RPMI7951 (cell line): ENCODE results near the gene MAGEB16. TPM values are rescaled to one million over a fixed set of nuclear protein-coding genes. Genes with fewer than 3 reads are reported as not detected.

Source experiments
- DNase-seq: peaks from one replicate; pipeline ENCODE4 v3.0.0-alpha.2; 2012; ENCODE audit warnings: low read depth
- total RNA-seq: library from RNA; depleted of rRNA; stranded (reverse); fragments of >200 nt; shearing (Covaris generic); gene quantifications from 2 replicates; pipeline ENCODE4 v1.2.3, GENCODE V29; 2014; rRNA removed

The MAGEB16 gene
- total RNA-seq = not detected in 2 replicates

DNA sequence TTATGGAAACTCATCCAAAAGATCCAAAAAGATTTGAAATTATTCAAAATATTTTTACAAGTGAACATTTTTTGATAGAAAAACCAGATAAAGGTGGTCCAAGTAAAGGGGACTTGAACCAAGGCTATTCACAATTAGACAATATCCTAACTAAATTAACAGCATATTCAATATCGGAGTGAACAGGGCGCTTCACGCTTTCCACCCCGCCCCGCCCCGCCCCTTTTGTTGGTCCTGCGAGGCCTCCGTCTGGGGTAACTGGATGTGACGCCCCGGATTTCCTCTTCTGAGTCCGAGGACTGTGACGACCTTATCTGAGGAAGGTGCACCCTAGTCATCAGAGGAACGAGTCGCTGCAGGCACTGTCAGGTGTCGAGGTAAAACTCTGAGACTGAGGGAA is at the start of gene MAGEB16:
Gene MAGEB16 (plus strand): TSS at position 301 of the 400 bp plus-strand sequence. CDS start 3,855 bp downstream, outside the sequence.
- no peak for DNase-seq

GRCh38 chrX:35773958-35774564 is 24.1 kb upstream of the MAGEB16 start:
- DNase-seq = no peak

GRCh38 chrX:35785075-35785474 is 13.1 kb upstream of the MAGEB16 start:
- DNase-seq = no peak

GRCh38 chrX:35786271-35786670 is 11.9 kb upstream of the MAGEB16 start:
- no peak for DNase-seq

GRCh38 chrX:35787867-35788266 is 10.3 kb upstream of the MAGEB16 start:
- DNase-seq = no peak

DNA sequence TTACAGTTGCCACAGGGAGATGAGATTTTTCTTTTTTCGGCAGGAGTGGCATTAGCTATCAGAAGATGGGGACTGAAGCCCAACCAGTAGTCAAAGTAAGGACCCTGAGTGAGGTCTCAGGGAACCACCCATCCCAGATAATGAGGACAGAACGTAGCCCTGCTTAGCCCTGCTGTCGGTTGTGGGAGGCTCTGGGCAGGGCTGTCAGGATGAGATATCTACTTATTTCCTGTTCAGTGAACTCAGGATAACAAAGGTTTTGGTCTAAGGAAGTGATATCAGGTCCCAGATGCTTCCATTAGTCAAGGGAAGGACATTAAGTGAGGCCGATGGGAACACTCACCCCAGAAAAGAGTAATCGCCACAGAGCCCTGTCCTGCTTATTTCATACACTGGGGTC is 2.3 kb downstream of the MAGEB16 start:
- DNase-seq = no peak

DNA sequence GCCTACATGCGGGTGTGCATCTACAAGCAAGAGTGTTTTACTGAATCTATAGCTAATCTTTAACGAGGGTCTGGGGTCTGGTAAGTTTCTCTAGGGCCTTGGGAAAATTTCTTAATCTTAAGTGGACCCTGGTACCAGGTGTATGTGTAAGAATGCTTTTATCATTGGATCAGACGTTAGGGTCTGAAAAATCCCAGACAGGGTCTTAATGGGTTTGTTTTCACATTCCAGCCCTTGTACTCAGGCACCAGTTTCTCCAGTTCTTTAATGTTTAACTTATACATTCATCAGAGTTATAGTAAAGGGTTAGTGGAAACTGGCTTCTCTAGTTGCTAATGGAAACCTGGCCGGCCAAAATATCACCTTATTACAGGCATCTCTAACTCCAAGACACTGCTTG is 11.6 kb downstream of the MAGEB16 start:
- no peak for DNase-seq

DNA sequence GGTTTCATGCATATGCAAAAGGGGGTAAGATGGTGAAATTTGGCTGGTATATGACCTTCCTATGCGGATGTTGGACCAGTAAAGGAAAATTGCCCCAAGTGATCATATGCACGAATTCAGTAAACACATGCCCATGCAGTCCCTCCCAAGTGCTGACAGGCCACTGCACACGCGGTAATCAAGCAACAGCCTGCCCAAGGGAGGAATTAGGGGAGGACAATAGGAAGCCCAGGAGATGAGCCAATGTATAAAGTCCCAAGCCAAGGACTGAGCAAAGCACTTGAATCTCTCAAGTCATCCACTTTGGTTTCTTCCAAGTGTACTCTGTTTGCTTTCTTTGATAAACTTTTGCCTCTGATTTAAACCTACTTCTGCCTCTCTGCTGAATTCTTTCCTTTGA is 21.1 kb downstream of the MAGEB16 start:
- DNase-seq = no peak

DNA sequence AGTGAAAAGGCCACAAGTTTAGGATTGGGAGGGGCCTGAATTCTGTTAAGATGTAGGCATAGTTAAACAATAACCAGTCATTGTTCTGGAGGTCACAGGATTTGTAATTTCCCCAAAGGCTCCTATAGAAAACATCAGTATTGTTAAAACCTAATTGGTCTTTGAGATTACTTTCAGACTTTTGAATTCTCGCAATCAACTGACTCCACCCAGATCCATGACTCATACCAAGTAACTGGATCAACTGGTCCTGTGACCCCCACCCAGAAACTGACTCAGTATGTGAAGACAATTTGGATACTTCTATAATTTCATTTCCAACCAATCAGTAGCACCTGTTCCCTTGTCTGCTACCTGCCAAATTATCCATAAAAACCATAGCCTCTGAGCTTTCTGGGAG is 28.4 kb downstream of the MAGEB16 start:
- no peak for DNase-seq

- no peak for DNase-seq
Measured at GRCh38 chrX:35829501-35829900, 31.4 kb downstream of the MAGEB16 start.

DNA sequence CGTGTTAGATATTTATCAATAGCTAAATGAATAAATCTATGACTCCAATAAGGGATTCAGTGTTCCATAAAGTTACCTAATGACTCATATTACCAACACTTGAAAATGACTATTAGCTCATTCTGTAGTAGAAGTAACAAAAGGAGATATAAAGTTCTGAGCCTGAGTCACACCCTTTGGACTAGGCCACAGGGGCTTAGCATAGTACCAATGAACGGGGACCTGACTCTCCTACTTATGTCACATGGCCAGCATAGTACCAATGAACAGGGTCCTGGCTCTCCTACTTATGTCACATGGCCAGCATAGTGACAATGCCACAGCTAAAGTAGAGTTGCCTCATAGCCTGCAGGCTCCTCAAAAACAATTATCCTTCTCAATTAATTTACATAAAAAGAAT is 43.7 kb downstream of the MAGEB16 start:
- no peak for DNase-seq

- DNase-seq = no peak
Measured at GRCh38 chrX:35842674-35843073, 44.5 kb downstream of the MAGEB16 start.

DNA sequence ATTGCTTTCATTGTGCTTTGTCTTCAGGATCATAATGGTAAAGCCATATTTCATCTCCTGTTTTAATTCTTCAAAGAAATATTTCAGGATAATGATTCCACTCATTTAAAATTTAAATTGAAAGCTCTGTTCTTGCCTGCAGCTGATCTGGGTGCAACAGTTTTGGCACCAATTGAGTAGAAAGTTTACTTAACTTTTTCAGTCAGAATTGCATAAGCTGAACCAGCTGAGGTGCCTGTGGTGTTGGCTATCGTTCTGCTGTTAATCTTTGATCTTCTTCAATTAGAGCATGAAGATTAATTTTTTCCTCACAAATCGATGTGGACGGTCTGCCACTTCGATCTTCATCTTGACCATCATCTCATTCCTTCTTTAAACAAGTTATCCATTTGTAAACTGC is 49.6 kb downstream of the MAGEB16 start:
- DNase-seq = no peak

Other genes with a start within 250 kb of the MAGEB16 start
- 0.12 TPM in 1 of 2 replicates, not detected in the other for gene CFAP47, start 121.4 kb downstream of the MAGEB16 start, total RNA-seq